Measurements from ENCODE around the gene NMT1.

The NMT1 gene

GRCh38 chr17:45108595-45109521 is 47.7 kb downstream of the NMT1 start:
- H3K9me3 Mint-ChIP-seq, result no peaks in the 10 kb centered on the region
- H3K36me3 Mint-ChIP-seq (ENCODE audit: low read depth), result peaks cover 58% of the 10 kb centered on the region
- H3K27ac Mint-ChIP-seq, result peak overlapping the region; percentile 24
- no peaks in the 10 kb centered on the region for H3K27me3 Mint-ChIP-seq
- intact Hi-C loops (cut with micrococcal nuclease), result no loop called here
- H3K4me1 Mint-ChIP-seq (ENCODE audit: low read depth), result peaks cover 6% of the 10 kb centered on the region
- no peak overlapping the region for H3K4me3 Mint-ChIP-seq

GRCh38 chr17:45110676-45111611 is 49.8 kb downstream of the NMT1 start:
- Mint-ChIP-seq H3K27me3 (peaks cover under 1% of the 10 kb centered on the region), H3K36me3 (ENCODE audit: low read depth) (peaks cover 38% of the 10 kb centered on the region), H3K27ac (no peak overlapping the region), H3K9me3 (no peaks in the 10 kb centered on the region), H3K4me1 (ENCODE audit: low read depth) (peaks cover 6% of the 10 kb centered on the region), H3K4me3 (no peak overlapping the region)
- intact Hi-C loops (cut with micrococcal nuclease), result no loop called here

- intact Hi-C loops (cut with micrococcal nuclease), result no loop called here
- no peak overlapping the region for H3K4me3 Mint-ChIP-seq
- no peaks in the 10 kb centered on the region for H3K9me3 Mint-ChIP-seq
- H3K36me3 Mint-ChIP-seq (ENCODE audit: low read depth), result peaks cover 28% of the 10 kb centered on the region
- peaks cover 8% of the 10 kb centered on the region for H3K27me3 Mint-ChIP-seq
- no peak overlapping the region for H3K27ac Mint-ChIP-seq
- H3K4me1 Mint-ChIP-seq (ENCODE audit: low read depth), result peaks cover 6% of the 10 kb centered on the region
Observed at GRCh38 chr17:45111850-45112249, 50.7 kb downstream of the NMT1 start.

DNA sequence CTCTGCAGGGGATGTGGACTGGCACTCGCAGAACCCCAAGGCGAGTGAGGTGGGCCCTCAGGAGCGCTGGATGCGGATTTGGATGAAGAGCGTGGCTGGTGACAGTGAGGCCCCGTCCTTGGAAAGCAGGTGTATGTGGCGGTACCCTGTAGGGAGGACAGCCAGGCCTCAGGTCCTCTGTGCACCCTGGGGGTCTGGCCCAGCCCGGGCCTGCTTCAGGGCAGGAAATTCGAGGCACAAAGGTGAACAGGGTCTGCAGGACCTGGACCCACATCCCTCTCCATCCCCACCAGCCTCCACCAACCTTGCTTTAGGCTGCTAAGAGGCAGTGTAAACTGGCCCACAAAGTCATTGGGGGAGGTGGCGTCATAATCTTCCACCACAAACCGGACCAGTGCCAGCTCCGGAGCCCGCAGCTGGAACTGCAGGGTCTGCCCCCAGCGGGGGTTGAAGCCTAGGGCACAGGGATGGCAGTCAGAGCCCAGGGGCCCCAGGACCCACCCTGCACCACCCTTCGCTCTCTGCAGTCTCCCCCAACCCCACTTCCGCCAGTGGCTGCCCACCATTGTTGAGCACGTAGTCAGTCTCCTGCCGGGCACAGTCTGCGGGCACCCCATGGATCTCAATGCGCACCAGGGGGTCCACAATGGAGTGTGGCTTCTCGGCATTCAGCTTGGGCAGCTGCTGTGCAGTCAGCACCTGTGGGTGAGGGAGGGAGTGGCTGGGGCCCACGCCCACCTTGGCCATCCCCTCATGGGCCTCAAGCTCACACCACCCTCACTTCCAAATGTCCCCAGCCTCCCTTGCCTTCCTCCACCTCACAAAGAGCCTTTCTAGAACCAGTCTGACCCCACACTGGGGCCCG is 51.7 kb downstream of the NMT1 start:
- H3K4me1 Mint-ChIP-seq (ENCODE audit: low read depth), result peaks cover 6% of the 10 kb centered on the region
- intact Hi-C loops (cut with micrococcal nuclease), result no loop called here
- no peak overlapping the region for H3K27ac Mint-ChIP-seq
- H3K27me3 Mint-ChIP-seq, result peaks cover 10% of the 10 kb centered on the region
- no peak overlapping the region for H3K4me3 Mint-ChIP-seq
- no peaks in the 10 kb centered on the region for H3K9me3 Mint-ChIP-seq
- H3K36me3 Mint-ChIP-seq (ENCODE audit: low read depth), result peaks cover 19% of the 10 kb centered on the region

DNA sequence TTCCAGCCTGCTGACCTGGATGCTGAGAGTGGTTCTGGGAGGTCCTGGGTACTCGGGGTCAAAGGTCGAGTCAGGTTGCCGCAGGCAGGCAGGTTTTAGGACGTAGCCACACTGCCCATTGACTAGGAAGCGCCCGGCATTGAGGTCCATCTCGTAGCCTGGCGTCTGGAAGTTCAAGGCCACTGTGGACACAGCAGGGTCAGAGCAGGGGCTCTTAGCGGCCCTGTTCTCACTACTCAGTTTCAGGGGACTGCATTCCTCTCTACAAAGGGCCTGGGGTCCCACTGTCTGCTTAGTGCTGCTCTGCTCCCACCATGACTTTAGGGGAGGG is 52.3 kb downstream of the NMT1 start:
- no peak overlapping the region for H3K27ac Mint-ChIP-seq
- intact Hi-C loops (cut with micrococcal nuclease), result no loop called here
- no peaks in the 10 kb centered on the region for H3K9me3 Mint-ChIP-seq
- no peak overlapping the region for H3K4me3 Mint-ChIP-seq
- H3K27me3 Mint-ChIP-seq, result peaks cover 10% of the 10 kb centered on the region
- peaks cover 6% of the 10 kb centered on the region for H3K4me1 Mint-ChIP-seq (ENCODE audit: low read depth)
- H3K36me3 Mint-ChIP-seq (ENCODE audit: low read depth), result peaks cover 13% of the 10 kb centered on the region

DNA sequence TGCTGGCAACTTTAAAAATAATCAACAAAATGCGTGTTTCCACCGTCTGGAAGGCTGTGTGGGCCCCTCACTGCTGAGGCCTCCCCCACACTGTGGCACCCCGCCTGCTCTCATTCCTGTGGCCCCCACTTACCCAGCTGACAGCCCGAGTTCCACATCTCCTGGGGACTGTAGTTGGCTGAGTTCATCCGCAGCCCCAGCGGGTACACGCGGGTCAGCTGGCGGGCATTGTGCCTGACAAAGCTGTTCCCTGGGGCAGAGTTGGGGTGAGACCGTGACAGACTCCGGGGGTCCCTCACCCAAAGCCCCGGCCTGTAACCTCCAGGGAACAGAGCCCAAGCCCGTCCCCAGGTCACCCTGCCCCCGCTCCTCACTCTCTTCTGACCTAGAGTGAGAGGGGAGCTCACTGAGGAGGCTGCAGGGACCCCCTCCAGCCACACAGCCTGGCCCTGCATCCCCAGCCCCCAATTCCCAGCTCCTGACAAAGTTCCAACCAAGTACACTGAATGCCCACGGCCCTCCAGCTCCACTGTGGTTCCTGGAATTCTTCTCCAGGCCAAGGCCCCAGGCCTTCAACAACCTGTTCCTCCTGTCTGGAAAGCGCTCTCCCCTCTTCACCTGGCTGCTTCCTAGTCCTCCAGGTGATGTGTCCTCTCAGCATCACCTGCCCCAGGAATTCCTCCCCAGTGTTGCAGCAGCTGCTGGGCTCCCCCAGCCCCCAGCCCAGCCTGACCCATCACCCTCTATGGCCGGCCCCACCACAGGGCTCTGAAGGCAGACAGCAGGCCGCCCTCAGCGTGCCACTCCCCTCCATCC is 53.2 kb downstream of the NMT1 start:
- Mint-ChIP-seq H3K27me3 (peaks cover 10% of the 10 kb centered on the region), H3K4me3 (no peak overlapping the region), H3K9me3 (no peaks in the 10 kb centered on the region), H3K4me1 (ENCODE audit: low read depth) (peaks cover 3% of the 10 kb centered on the region), H3K36me3 (ENCODE audit: low read depth) (peaks cover 4% of the 10 kb centered on the region), H3K27ac (no peak overlapping the region)
- intact Hi-C loops (cut with micrococcal nuclease), result no loop called here

GRCh38 chr17:45115015-45115625 is 54.0 kb downstream of the NMT1 start:
- intact Hi-C loops (cut with micrococcal nuclease), result no loop called here
- H3K4me3 Mint-ChIP-seq, result no peak overlapping the region
- H3K9me3 Mint-ChIP-seq, result no peaks in the 10 kb centered on the region
- H3K27ac Mint-ChIP-seq, result no peak overlapping the region
- peaks cover 14% of the 10 kb centered on the region for H3K27me3 Mint-ChIP-seq
- H3K36me3 Mint-ChIP-seq (ENCODE audit: low read depth), result no peaks in the 10 kb centered on the region
- no peaks in the 10 kb centered on the region for H3K4me1 Mint-ChIP-seq (ENCODE audit: low read depth)

DNA sequence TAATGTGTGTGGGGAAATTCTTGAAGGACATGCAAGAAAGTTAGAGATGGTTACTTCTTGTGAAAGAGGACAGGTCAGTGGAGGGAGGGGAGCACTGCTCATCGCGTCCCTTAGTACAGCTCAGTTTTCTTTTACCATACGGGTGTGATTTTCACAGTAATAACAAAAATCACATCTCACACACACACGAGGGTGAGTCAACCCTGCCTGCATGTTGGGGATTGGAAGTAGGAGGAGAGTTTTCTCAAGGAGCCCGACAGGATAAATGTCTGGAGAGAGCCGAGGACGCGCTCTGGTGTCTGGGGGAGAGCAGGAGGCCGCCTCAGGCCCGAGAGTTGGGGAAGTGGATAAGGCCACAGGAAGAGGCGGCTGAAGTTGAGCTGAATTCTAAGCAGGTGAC is 54.8 kb downstream of the NMT1 start:
- H3K9me3 Mint-ChIP-seq, result no peaks in the 10 kb centered on the region
- no peaks in the 10 kb centered on the region for H3K4me1 Mint-ChIP-seq (ENCODE audit: low read depth)
- no peak overlapping the region for H3K27ac Mint-ChIP-seq
- intact Hi-C loops (cut with micrococcal nuclease), result no loop called here
- no peaks in the 10 kb centered on the region for H3K36me3 Mint-ChIP-seq (ENCODE audit: low read depth)
- peaks cover 21% of the 10 kb centered on the region for H3K27me3 Mint-ChIP-seq
- no peak overlapping the region for H3K4me3 Mint-ChIP-seq

DNA sequence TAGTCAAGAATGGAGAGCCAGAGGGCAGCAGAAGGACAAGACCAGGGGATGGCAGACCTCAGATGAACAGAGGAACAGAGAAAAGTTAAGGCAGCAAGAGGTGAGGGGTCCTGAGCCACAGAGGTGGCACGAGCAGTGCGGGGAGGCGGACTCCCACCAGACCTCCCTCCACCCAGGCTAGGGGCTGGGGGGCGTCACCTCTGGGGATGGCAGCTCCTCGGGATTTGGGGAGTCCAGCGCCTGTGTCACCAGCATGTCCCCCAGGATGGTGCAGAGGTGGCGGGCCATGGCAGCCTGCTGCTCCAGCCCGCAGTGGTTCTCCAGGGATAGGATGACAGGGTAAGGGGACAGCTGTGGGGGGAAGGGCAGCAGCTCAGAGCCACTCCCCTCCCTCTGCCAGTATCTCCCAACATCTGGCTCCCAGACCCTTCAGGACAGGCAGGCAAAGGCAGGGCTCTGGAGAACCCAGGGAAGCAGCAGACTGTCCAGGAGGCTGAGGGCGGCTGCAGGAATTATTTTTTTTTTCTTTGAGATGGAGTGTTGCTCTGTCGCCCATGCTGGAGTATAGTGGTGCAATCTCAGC is 55.4 kb downstream of the NMT1 start:
- Mint-ChIP-seq H3K27ac (no peak overlapping the region), H3K4me1 (ENCODE audit: low read depth) (no peaks in the 10 kb centered on the region), H3K36me3 (ENCODE audit: low read depth) (no peaks in the 10 kb centered on the region), H3K9me3 (no peaks in the 10 kb centered on the region), H3K4me3 (no peak overlapping the region), H3K27me3 (peaks cover 27% of the 10 kb centered on the region)
- intact Hi-C loops (cut with micrococcal nuclease), result no loop called here

DNA sequence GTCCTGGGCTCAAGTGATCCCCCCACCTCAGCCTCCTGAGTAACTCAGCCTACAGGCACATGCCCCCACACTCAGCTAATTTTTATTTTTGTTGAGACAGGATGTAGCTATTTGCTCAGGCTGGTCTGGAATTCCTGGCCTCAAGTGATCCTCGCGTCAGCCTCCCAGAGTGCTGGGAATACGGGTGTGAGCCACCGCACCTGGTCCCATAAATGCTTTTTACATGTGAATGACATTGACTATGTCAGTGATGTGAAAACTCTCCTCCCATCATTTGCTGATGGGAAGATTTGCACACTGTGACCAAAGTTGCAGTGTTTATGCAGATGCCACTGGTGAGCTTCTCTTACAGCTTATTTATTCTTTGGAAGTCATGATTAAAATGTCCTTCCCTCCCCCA is 56.2 kb downstream of the NMT1 start:
- Mint-ChIP-seq H3K4me3 (no peak overlapping the region), H3K4me1 (ENCODE audit: low read depth) (no peaks in the 10 kb centered on the region), H3K36me3 (ENCODE audit: low read depth) (no peaks in the 10 kb centered on the region), H3K9me3 (no peaks in the 10 kb centered on the region), H3K27ac (no peak overlapping the region), H3K27me3 (peaks cover 33% of the 10 kb centered on the region)
- intact Hi-C loops (cut with micrococcal nuclease), result no loop called here

- no peak overlapping the region for H3K27ac Mint-ChIP-seq
- H3K27me3 Mint-ChIP-seq, result peaks cover 33% of the 10 kb centered on the region
- H3K4me1 Mint-ChIP-seq (ENCODE audit: low read depth), result peaks cover 2% of the 10 kb centered on the region
- no peak overlapping the region for H3K4me3 Mint-ChIP-seq
- intact Hi-C loops (cut with micrococcal nuclease), result no loop called here
- no peaks in the 10 kb centered on the region for H3K36me3 Mint-ChIP-seq (ENCODE audit: low read depth)
- H3K9me3 Mint-ChIP-seq, result no peaks in the 10 kb centered on the region
Observed at GRCh38 chr17:45117848-45118646, 56.9 kb downstream of the NMT1 start.

- Mint-ChIP-seq H3K36me3 (ENCODE audit: low read depth) (no peaks in the 10 kb centered on the region), H3K9me3 (no peaks in the 10 kb centered on the region), H3K4me1 (ENCODE audit: low read depth) (peaks cover 6% of the 10 kb centered on the region), H3K27ac (no peak overlapping the region), H3K4me3 (no peak overlapping the region), H3K27me3 (peaks cover 33% of the 10 kb centered on the region)
- intact Hi-C loops (cut with micrococcal nuclease), result no loop called here
Observed at GRCh38 chr17:45118691-45119090, 57.6 kb downstream of the NMT1 start.
